Heart left ventricle (tissue), 16 donors: ENCODE measurements around the gene UGGT2. TPM values are rescaled to one million over a fixed set of nuclear protein-coding genes. Genes with fewer than 3 reads are reported as not detected.

Source experiments
- ATAC-seq, 4 donors: fragments of 200-7000 bp; cut with Tn5 transposase; one replicate each; pipeline ENCODE4 v1.9.1; 2020 to 2022; ENCODE audit warnings: moderate library complexity in 4 of 4, mild to moderate bottlenecking in 3 of 4, moderate number of reproducible peaks in 1 of 4
- DNase-seq, 5 donors: peaks; one replicate each; pipeline ENCODE4 v3.0.0-alpha.2; 2020
- H3K27ac ChIP-seq, 12 donors: fragments of 200-600 bp; sonication (generic) in 4 of 12; one replicate each; pipeline versions ENCODE4 v1.5.0 to v1.8.0; 2016 to 2022; ENCODE audit warnings: mild to moderate bottlenecking in 2 of 12
- H3K27me3 ChIP-seq, 9 donors: fragments of 200-600 bp; sonication (generic) in 2 of 9; one replicate each; pipeline versions ENCODE4 v1.5.1 to v1.8.0; 2016 to 2022; ENCODE audit warnings: mild to moderate bottlenecking in 3 of 9
- H3K36me3 ChIP-seq, 9 donors: fragments of 200-600 bp; sonication (generic) in 2 of 9; one replicate each; pipeline versions ENCODE4 v1.5.0 to v1.8.0; 2018 to 2022; ENCODE audit warnings: mild to moderate bottlenecking in 2 of 9
- H3K4me1 ChIP-seq, 12 donors: fragments of 200-600 bp; sonication (generic) in 4 of 12; one replicate each; pipeline versions ENCODE4 v1.5.0 to v1.8.0; 2016 to 2022; ENCODE audit warnings: mild to moderate bottlenecking in 3 of 12
- H3K4me3 ChIP-seq, 12 donors: fragments of 200-600 bp; sonication (generic) in 4 of 12; one replicate each; pipeline versions ENCODE4 v1.5.0 to v1.8.0; 2017 to 2022; ENCODE audit warnings: mild to moderate bottlenecking in 9 of 12, moderate library complexity in 4 of 12
- H3K9me3 ChIP-seq, 12 donors: fragments of 200-600 bp; sonication (generic) in 4 of 12; one replicate each; pipeline versions ENCODE4 v1.5.0 to v1.8.0; 2016 to 2022; ENCODE audit warnings: mild to moderate bottlenecking in 1 of 12
- CTCF ChIP-seq, 12 donors: fragments of 200-600 bp; sonication (generic) in 4 of 12; IDR thresholded peaks; one replicate each; pipeline versions ENCODE4 v1.5.0 to v1.8.0; 2018 to 2022; ENCODE audit warnings: antibody characterized with exemption in 12 of 12, mild to moderate bottlenecking in 5 of 12
- POLR2A ChIP-seq, 2 donors: fragments of 450-650 bp; IDR thresholded peaks; one replicate each; pipeline ENCODE4 v1.6.1; 2017; ENCODE audit warnings: antibody characterized with exemption in 2 of 2, mild to moderate bottlenecking in 2 of 2, moderate library complexity in 2 of 2
- WGBS, 4 donors: extraction: QIAGEN DNeasy Blood & Tissue Kit in 2 of 4; methylation state at CpG; one replicate each; pipeline versions ENCODE4 v1.1.5 to v1.1.7; 2013 to 2018; 5-methylcytosine and 5-hydroxymethylcytosine counted together
- intact Hi-C, 10 donors: fragments of 100-400 bp; cut with DNase I; formaldehyde crosslinking; loops; one replicate each; pipeline versions ENCODE4 v1.11.1 to v1.14.2; 2022
- polyA plus RNA-seq, 2 donors: library from polyadenylated mRNA; stranded (reverse); fragments of 200-250 nt; gene quantifications; one replicate each; pipeline ENCODE4 v1.2.3, GENCODE V29; 2013
- total RNA-seq, 9 donors: library from RNA; depleted of rRNA in 2 of 9; stranded (reverse); fragments of >200 nt in 2 of 9; fragmentation: NEBNext Ultra II Directional in 3 of 9; extraction: Animal tissue kit (Norgen Biotek cat#: 25700) in 3 of 9; gene quantifications; one replicate each; pipeline versions ENCODE4 v1.1.0 to v1.2.4, GENCODE V29; 2016 to 2023
- donor health status: ischemic (EF 13 %, LVEDD 7.1; RV severe dilation, severe dysfunction).
- donor health status: healthy with polysubstance abuse.
- donor health status: DM: no; HTN: yes; CAD: no.
- donor health status: DM: no; HTN: no; CAD: no.
- donor health status: ischemic (EF 25% LVEDD 6.9; RV normal size, moderate dysfunction).
- donor health status: ischemic (EF 25% LVEDD 5.7; RV mildly dilated, moderate dysfunction).
- donor health status: healthy.
- donor health status: DM: yes; HTN: yes; CAD: no.
- donor health status: ischemic (EF 35%, LVEDD 5.7; RV mildly dilated, moderate dysfunction).
- donor health status: nonischemic (EF 11% LVEDD 7.7; RV severe dilation, severe dysfunction).
- donor health status: DM: yes; HTN: yes; CAD: no.
- donor health status: PGD.
- donor health status: ischemic (EF 29% LVEDD 5.4; RV normal size, mild dysfunction).
- donor health status: nonischemic (EF 23%, LVEDD 6.1; RV moderate dilation, normal function).

UGGT2 gene
- total and polyA plus RNA-seq, 11 donors = 4.3 to 15.9 (median 13.3) TPM

- ATAC-seq = no peak
- no peak for TF ChIP-seq CTCF (IDR thresholded peaks at IDR 0.05)
- TF ChIP-seq POLR2A (IDR thresholded peaks at IDR 0.05) = no peak
- 96 to 100% (median 98%) methylated on average over 2 of the region's 2 CpGs for WGBS, 4 donors
- Histone ChIP-seq H3K36me3 (peaks cover 0 to 15% (median 3%) of the 10 kb centered on the region in 9 donors), H3K4me1 (no peaks in the 10 kb centered on the region), H3K27ac (no peak overlapping the region), H3K4me3 (no peak overlapping the region), H3K27me3 (no peaks in the 10 kb centered on the region), H3K9me3 (no peaks in the 10 kb centered on the region)
- intact Hi-C loops = loop anchor here in 3 of 10 donors (10.0 kb wide), 3 partner anchors 197 to 927 kb away; no protein-coding TSS in a partner anchor
- DNase-seq = no peak
Observed at GRCh38 chr13:96027496-96027895, 25.7 kb downstream of the UGGT2 start.

DNA sequence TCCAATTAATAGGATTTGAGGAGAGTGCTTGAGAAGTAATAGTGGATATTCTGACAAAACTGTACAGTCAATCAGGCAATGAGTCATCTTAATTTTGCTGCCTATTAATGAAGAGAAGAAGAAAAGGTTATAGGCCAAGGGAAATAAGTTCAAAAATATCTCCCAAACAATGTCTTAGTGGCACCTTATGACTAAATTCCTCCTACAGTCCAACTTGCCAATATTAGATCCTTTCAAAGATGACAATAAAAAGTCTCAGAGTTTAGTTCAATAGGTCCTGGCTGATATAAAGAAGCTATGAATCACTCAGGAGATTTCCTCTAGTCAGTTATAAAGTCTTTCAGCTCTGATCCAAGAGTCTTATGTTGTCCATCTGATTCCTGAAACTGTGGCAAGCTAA is 27.9 kb downstream of the UGGT2 start:
- ATAC-seq = no peak
- H3K27me3 ChIP-seq = no peaks in the 10 kb centered on the region
- no peaks in the 10 kb centered on the region for H3K4me1 ChIP-seq
- no peak for DNase-seq
- peaks cover 0 to 12% (median 3%) of the 10 kb centered on the region in 9 donors for H3K36me3 ChIP-seq
- no peak overlapping the region for H3K4me3 ChIP-seq
- no peaks in the 10 kb centered on the region for H3K9me3 ChIP-seq
- intact Hi-C loops = loop anchor here in 3 of 10 donors (10.0 kb wide), 3 partner anchors 200 to 930 kb away; no protein-coding TSS in a partner anchor
- TF ChIP-seq CTCF (IDR thresholded peaks at IDR 0.05) (no peak), POLR2A (IDR thresholded peaks at IDR 0.05) (no peak)
- H3K27ac ChIP-seq = no peak overlapping the region

GRCh38 chr13:96020931-96021330 is 32.3 kb downstream of the UGGT2 start:
- no peak overlapping the region for H3K27ac ChIP-seq
- H3K4me3 ChIP-seq = no peak overlapping the region
- no peak for ATAC-seq
- H3K9me3 ChIP-seq = peaks cover 0 to 12% (median 6%) of the 10 kb centered on the region in 12 donors
- intact Hi-C loops = loop anchor here in 9 of 10 donors (1.0 to 10.0 kb wide), 11 partner anchors 204 to 938 kb away; no protein-coding TSS in a partner anchor
- DNase-seq = no peak
- H3K36me3 ChIP-seq = peaks cover 0 to 20% (median 7%) of the 10 kb centered on the region in 9 donors
- H3K27me3 ChIP-seq = no peaks in the 10 kb centered on the region
- H3K4me1 ChIP-seq = no peaks in the 10 kb centered on the region
- WGBS, 4 donors = 91 to 100% (median 93%) methylated on average over 2 of the region's 2 CpGs
- TF ChIP-seq CTCF (IDR thresholded peaks at IDR 0.05) (no peak), POLR2A (IDR thresholded peaks at IDR 0.05) (no peak)

GRCh38 chr13:96020155-96020575 is 33.0 kb downstream of the UGGT2 start:
- 32 to 51% (median 38%) methylated on average over 3 of the region's 3 CpGs for WGBS, 4 donors
- Histone ChIP-seq H3K36me3 (peaks cover 0 to 20% (median 7%) of the 10 kb centered on the region in 9 donors), H3K4me1 (no peaks in the 10 kb centered on the region), H3K27me3 (no peaks in the 10 kb centered on the region), H3K4me3 (no peak overlapping the region), H3K27ac (no peak overlapping the region), H3K9me3 (peaks cover 0 to 19% (median 8%) of the 10 kb centered on the region in 12 donors)
- peak in 3 of 4 donors; percentile 85 to 88 (median 86) for ATAC-seq
- TF ChIP-seq CTCF (IDR thresholded peaks at IDR 0.05) (peak; percentile 26 to 72 (median 60)), POLR2A (IDR thresholded peaks at IDR 0.05) (no peak)
- intact Hi-C loops = loop anchor here in 9 of 10 donors (1.0 to 10.0 kb wide), 11 partner anchors 205 to 939 kb away; no protein-coding TSS in a partner anchor
- DNase-seq = peak in 1 of 5 donors; percentile 12
